GM23248 (cell line): ENCODE measurements around the gene PDSS2.

Source experiments
- EZH2 ChIP-seq: fragments of 200-600 bp; sonication (generic); IDR thresholded peaks from 2 replicates; pipeline ENCODE4 v1.6.1; 2018; ENCODE audit warnings: antibody characterized with exemption, mild to moderate bottlenecking; ENCODE audit not compliant: insufficient read depth, poor library complexity, severe bottlenecking
- EZH2phosphoT487 ChIP-seq: fragments of 200-600 bp; sonication (generic); IDR thresholded peaks from 2 replicates; pipeline ENCODE4 v1.6.1; 2018; ENCODE audit warnings: antibody characterized with exemption, moderate library complexity, mild to moderate bottlenecking, low read depth; ENCODE audit not compliant: insufficient read depth

GRCh38 chr6:107215334-107215733, 244.0 kb downstream of the PDSS2 start:
- TF ChIP-seq EZH2phosphoT487: no peak
- TF ChIP-seq EZH2: no peak
